H1 (cell line): ENCODE measurements around the gene LENG1.

Experiments used
- EP300 ChIP-seq, 2 experiments: IDR thresholded peaks; 1 replicate in 1 of 2; 2 replicates in 1 of 2; pipeline ENCODE4 v1.6.1; 2011 to 2012; ENCODE audit warnings: low read depth in 2 of 2, low read length in 2 of 2, mild to moderate bottlenecking in 2 of 2, borderline replicate concordance in 1 of 2, inconsistent platforms in 1 of 2, moderate library complexity in 1 of 2
- NRF1 ChIP-seq: IDR thresholded peaks from 2 replicates; pipeline ENCODE4 v1.6.1; 2011; ENCODE audit warnings: mild to moderate bottlenecking, low read depth, low read length, improper control_type of control experiment
- TBP ChIP-seq: IDR thresholded peaks from 2 replicates; pipeline ENCODE4 v1.6.1; 2011; ENCODE audit warnings: low read depth, low read length, improper control_type of control experiment
- TF ChIP-seq, protein P1 (sequence below), 3 experiments: IDR thresholded peaks; 1 replicate in 2 of 3; 2 replicates in 1 of 3; pipeline versions ENCODE4 v1.5.1 to v1.6.1; 2011; ENCODE audit warnings: low read length in 3 of 3, mild to moderate bottlenecking in 3 of 3, inconsistent platforms in 2 of 3, low read depth in 1 of 3, moderate library complexity in 1 of 3; ENCODE audit not compliant: insufficient read depth in 1 of 3; ENCODE audit errors: control extremely low read depth in 1 of 3

DNA sequence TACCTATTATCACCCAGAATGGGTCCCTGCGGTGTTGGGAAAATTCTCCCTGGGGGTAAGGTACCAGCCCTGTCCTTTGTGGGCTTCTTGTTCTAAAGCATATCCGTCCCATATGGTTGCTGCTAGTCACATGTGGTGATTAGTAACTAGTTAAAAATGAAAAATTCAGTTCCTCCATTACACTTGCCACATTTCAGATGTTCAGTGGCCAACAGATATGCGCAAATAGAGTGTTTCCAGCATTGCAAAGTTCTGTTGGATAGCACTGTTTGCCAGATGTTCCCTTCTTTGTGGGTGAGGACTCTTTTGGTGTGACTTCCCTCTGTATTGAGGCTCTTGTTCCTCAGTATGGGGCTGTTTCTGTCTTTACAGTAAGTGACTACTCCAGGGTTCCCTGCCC is 18.2 kb downstream of the LENG1 start:
- TF ChIP-seq, protein P1, sequence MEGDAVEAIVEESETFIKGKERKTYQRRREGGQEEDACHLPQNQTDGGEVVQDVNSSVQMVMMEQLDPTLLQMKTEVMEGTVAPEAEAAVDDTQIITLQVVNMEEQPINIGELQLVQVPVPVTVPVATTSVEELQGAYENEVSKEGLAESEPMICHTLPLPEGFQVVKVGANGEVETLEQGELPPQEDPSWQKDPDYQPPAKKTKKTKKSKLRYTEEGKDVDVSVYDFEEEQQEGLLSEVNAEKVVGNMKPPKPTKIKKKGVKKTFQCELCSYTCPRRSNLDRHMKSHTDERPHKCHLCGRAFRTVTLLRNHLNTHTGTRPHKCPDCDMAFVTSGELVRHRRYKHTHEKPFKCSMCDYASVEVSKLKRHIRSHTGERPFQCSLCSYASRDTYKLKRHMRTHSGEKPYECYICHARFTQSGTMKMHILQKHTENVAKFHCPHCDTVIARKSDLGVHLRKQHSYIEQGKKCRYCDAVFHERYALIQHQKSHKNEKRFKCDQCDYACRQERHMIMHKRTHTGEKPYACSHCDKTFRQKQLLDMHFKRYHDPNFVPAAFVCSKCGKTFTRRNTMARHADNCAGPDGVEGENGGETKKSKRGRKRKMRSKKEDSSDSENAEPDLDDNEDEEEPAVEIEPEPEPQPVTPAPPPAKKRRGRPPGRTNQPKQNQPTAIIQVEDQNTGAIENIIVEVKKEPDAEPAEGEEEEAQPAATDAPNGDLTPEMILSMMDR (IDR thresholded peaks at IDR 0.05; ENCODE audit: control extremely low read depth in 1 of 3, insufficient read depth in 1 of 3, low read depth in 1 of 3, low read length in 3 of 3): no peak
- TF ChIP-seq EP300 (IDR thresholded peaks at IDR 0.05; ENCODE audit: borderline replicate concordance in 1 of 2, low read depth in 2 of 2, low read length in 2 of 2) (no peak), NRF1 (no peak), TBP (no peak)
